ENCODE results near the gene MAP3K12. TPM values are rescaled to one million over a fixed set of nuclear protein-coding genes. Genes with fewer than 3 reads are reported as not detected.

The MAP3K12 gene
- total and polyA plus RNA-seq, 2 of the 13 experiments (the other 11 are each of a cell fraction or from before 2014, with no cell fraction given) = 0.20 to 1.1 TPM

- TF ChIP-seq, protein P1, sequence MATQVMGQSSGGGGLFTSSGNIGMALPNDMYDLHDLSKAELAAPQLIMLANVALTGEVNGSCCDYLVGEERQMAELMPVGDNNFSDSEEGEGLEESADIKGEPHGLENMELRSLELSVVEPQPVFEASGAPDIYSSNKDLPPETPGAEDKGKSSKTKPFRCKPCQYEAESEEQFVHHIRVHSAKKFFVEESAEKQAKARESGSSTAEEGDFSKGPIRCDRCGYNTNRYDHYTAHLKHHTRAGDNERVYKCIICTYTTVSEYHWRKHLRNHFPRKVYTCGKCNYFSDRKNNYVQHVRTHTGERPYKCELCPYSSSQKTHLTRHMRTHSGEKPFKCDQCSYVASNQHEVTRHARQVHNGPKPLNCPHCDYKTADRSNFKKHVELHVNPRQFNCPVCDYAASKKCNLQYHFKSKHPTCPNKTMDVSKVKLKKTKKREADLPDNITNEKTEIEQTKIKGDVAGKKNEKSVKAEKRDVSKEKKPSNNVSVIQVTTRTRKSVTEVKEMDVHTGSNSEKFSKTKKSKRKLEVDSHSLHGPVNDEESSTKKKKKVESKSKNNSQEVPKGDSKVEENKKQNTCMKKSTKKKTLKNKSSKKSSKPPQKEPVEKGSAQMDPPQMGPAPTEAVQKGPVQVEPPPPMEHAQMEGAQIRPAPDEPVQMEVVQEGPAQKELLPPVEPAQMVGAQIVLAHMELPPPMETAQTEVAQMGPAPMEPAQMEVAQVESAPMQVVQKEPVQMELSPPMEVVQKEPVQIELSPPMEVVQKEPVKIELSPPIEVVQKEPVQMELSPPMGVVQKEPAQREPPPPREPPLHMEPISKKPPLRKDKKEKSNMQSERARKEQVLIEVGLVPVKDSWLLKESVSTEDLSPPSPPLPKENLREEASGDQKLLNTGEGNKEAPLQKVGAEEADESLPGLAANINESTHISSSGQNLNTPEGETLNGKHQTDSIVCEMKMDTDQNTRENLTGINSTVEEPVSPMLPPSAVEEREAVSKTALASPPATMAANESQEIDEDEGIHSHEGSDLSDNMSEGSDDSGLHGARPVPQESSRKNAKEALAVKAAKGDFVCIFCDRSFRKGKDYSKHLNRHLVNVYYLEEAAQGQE (IDR thresholded peaks at IDR 0.05; ENCODE audit: borderline replicate concordance in 1 of 2, low read depth in 1 of 2, low read length in 2 of 2) = no peak
- TF ChIP-seq NFKB2 (CRISPR knock-in tag; IDR thresholded peaks at IDR 0.05; ENCODE audit: borderline replicate concordance) (no peak), ZNF552 (CRISPR knock-in tag; IDR thresholded peaks at IDR 0.05; ENCODE audit: borderline replicate concordance) (no peak), ZNF546 (CRISPR knock-in tag; conservative IDR thresholded peaks at IDR 0.05) (no peak), HNRNPL (IDR thresholded peaks at IDR 0.05; ENCODE audit: low read depth, low read length) (no peak), ZSCAN29 (CRISPR knock-in tag; conservative IDR thresholded peaks at IDR 0.05) (no peak), KDM1A (CRISPR knock-in tag; IDR thresholded peaks at IDR 0.05) (no peak), ZNF746 (CRISPR knock-in tag; IDR thresholded peaks at IDR 0.05) (no peak), TBX2 (CRISPR knock-in tag; IDR thresholded peaks at IDR 0.05; ENCODE audit: borderline replicate concordance) (0 out of 2 replicates have a peak, but pooled peaks have one; percentile 19), ZNF234 (CRISPR knock-in tag; conservative IDR thresholded peaks at IDR 0.05) (no peak), BRF2 (CRISPR knock-in tag; IDR thresholded peaks at IDR 0.05) (no peak)
- TF ChIP-seq, protein P2, sequence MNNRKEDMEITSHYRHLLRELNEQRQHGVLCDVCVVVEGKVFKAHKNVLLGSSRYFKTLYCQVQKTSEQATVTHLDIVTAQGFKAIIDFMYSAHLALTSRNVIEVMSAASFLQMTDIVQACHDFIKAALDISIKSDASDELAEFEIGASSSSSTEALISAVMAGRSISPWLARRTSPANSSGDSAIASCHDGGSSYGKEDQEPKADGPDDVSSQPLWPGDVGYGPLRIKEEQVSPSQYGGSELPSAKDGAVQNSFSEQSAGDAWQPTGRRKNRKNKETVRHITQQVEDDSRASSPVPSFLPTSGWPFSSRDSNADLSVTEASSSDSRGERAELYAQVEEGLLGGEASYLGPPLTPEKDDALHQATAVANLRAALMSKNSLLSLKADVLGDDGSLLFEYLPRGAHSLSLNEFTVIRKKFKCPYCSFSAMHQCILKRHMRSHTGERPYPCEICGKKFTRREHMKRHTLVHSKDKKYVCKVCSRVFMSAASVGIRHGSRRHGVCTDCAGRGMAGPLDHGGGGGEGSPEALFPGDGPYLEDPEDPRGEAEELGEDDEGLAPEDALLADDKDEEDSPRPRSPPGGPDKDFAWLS (CRISPR knock-in tag; IDR thresholded peaks at IDR 0.05; ENCODE audit: borderline replicate concordance) = no peak
- TF ChIP-seq, protein P3, sequence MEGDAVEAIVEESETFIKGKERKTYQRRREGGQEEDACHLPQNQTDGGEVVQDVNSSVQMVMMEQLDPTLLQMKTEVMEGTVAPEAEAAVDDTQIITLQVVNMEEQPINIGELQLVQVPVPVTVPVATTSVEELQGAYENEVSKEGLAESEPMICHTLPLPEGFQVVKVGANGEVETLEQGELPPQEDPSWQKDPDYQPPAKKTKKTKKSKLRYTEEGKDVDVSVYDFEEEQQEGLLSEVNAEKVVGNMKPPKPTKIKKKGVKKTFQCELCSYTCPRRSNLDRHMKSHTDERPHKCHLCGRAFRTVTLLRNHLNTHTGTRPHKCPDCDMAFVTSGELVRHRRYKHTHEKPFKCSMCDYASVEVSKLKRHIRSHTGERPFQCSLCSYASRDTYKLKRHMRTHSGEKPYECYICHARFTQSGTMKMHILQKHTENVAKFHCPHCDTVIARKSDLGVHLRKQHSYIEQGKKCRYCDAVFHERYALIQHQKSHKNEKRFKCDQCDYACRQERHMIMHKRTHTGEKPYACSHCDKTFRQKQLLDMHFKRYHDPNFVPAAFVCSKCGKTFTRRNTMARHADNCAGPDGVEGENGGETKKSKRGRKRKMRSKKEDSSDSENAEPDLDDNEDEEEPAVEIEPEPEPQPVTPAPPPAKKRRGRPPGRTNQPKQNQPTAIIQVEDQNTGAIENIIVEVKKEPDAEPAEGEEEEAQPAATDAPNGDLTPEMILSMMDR (CRISPR knock-in tag; IDR thresholded peaks at IDR 0.05) = peak; percentile 96
Observed at GRCh38 chr12:53508534-53509170, 9.4 kb upstream of the MAP3K12 start (continued).

Data from HepG2 (cell line).